ENCODE results near the gene FRAS1. TPM values are rescaled to one million over a fixed set of nuclear protein-coding genes. Genes with fewer than 3 reads are reported as not detected.

FRAS1 gene
- total RNA-seq, 1 donor from 2014 or later: 13.7 TPM

GRCh38 chr4:78527103-78527502, 470.0 kb downstream of the FRAS1 start:
- no peaks in the 10 kb centered on the region for H3K36me3 ChIP-seq (ENCODE audit: control insufficient read depth, insufficient read depth, low read length)
- H3K27me3 ChIP-seq (ENCODE audit: control insufficient read depth, insufficient read depth, low read length): no peaks in the 10 kb centered on the region
- no peak for TF ChIP-seq CTCF (IDR thresholded peaks at IDR 0.05; ENCODE audit: insufficient read depth, low read length, severe bottlenecking)
- DNase-seq (ENCODE audit: low read depth) (no peak), FAIRE-seq (no peak)
- H3K4me3 ChIP-seq (ENCODE audit: low read depth, low read length): no peak overlapping the region

GRCh38 chr4:78527555-78527954, 470.4 kb downstream of the FRAS1 start:
- DNase-seq (ENCODE audit: low read depth) (no peak), FAIRE-seq (no peak)
- Histone ChIP-seq H3K4me3 (ENCODE audit: low read depth, low read length) (no peak overlapping the region), H3K36me3 (ENCODE audit: control insufficient read depth, insufficient read depth, low read length) (no peaks in the 10 kb centered on the region), H3K27me3 (ENCODE audit: control insufficient read depth, insufficient read depth, low read length) (no peaks in the 10 kb centered on the region)
- no peak for TF ChIP-seq CTCF (IDR thresholded peaks at IDR 0.05; ENCODE audit: insufficient read depth, low read length, severe bottlenecking)

- H3K27me3 ChIP-seq (ENCODE audit: control insufficient read depth, insufficient read depth, low read length): no peaks in the 10 kb centered on the region
- no peak for TF ChIP-seq CTCF (IDR thresholded peaks at IDR 0.05; ENCODE audit: insufficient read depth, low read length, severe bottlenecking)
- no peak for FAIRE-seq
These were observed 471.2 kb downstream of the FRAS1 start for GRCh38 chr4:78528327-78528726.

GRCh38 chr4:78529569-78530209, 472.6 kb downstream of the FRAS1 start:
- H3K36me3 ChIP-seq (ENCODE audit: control insufficient read depth, insufficient read depth, low read length): no peaks in the 10 kb centered on the region
- FAIRE-seq (no peak), DNase-seq (ENCODE audit: low read depth) (peak; percentile 95)
- H3K27me3 ChIP-seq (ENCODE audit: control insufficient read depth, insufficient read depth, low read length): no peaks in the 10 kb centered on the region
- no peak for TF ChIP-seq CTCF (IDR thresholded peaks at IDR 0.05; ENCODE audit: insufficient read depth, low read length, severe bottlenecking)
- no peak overlapping the region for H3K4me3 ChIP-seq (ENCODE audit: low read depth, low read length)

More at GRCh38 chr4:78528327-78528726, 471.2 kb downstream of the FRAS1 start:
- Histone ChIP-seq H3K36me3 (ENCODE audit: control insufficient read depth, insufficient read depth, low read length) (no peaks in the 10 kb centered on the region), H3K4me3 (ENCODE audit: low read depth, low read length) (no peak overlapping the region)
- DNase-seq (ENCODE audit: low read depth): peak; percentile 78

GRCh38 chr4:78532046-78532445, 474.9 kb downstream of the FRAS1 start:
- TF ChIP-seq CTCF (IDR thresholded peaks at IDR 0.05; ENCODE audit: insufficient read depth, low read length, severe bottlenecking): no peak
- Histone ChIP-seq H3K4me3 (ENCODE audit: low read depth, low read length) (no peak overlapping the region), H3K36me3 (ENCODE audit: control insufficient read depth, insufficient read depth, low read length) (no peaks in the 10 kb centered on the region), H3K27me3 (ENCODE audit: control insufficient read depth, insufficient read depth, low read length) (no peaks in the 10 kb centered on the region)
- FAIRE-seq (no peak), DNase-seq (ENCODE audit: low read depth) (peak; percentile 40)

- TF ChIP-seq CTCF (IDR thresholded peaks at IDR 0.05; ENCODE audit: insufficient read depth, low read length, severe bottlenecking): no peak
- FAIRE-seq (no peak), DNase-seq (ENCODE audit: low read depth) (no peak)
- no peaks in the 10 kb centered on the region for H3K27me3 ChIP-seq (ENCODE audit: control insufficient read depth, insufficient read depth, low read length)
- no peak overlapping the region for H3K4me3 ChIP-seq (ENCODE audit: low read depth, low read length)
- no peaks in the 10 kb centered on the region for H3K36me3 ChIP-seq (ENCODE audit: control insufficient read depth, insufficient read depth, low read length)
These were observed 476.7 kb downstream of the FRAS1 start for GRCh38 chr4:78533854-78534253.
